Measurements from ENCODE around the gene TUBB4A.
A peak's percentile ranks its signal among the peaks of the same experiment; 100 is the strongest.
"Not testable (repeated sequence)": the region's sequence is repeated elsewhere in the genome, so short reads cannot be mapped to it uniquely, and the experiment has no call there.

Gene TUBB4A

GRCh38 chr19:6522712-6523111, 20.6 kb upstream of the TUBB4A start:
- DNase-seq = no peak

GRCh38 chr19:6521718-6522646, 19.9 kb upstream of the TUBB4A start:
- no peak for DNase-seq

GRCh38 chr19:6519289-6519688, 17.2 kb upstream of the TUBB4A start:
- no peak for DNase-seq

- peak; percentile 1 for DNase-seq
Measured at GRCh38 chr19:6518145-6518911, 16.2 kb upstream of the TUBB4A start.

- DNase-seq = peak; percentile 88
Measured at GRCh38 chr19:6516659-6517291, 14.7 kb upstream of the TUBB4A start.

GRCh38 chr19:6516018-6516658, 14.0 kb upstream of the TUBB4A start:
- DNase-seq = peak; percentile 94

GRCh38 chr19:6514926-6515544, 12.9 kb upstream of the TUBB4A start:
- no peak for DNase-seq

- DNase-seq = no peak
Measured at GRCh38 chr19:6514089-6514488, 12.0 kb upstream of the TUBB4A start.

GRCh38 chr19:6510618-6511017, 8.5 kb upstream of the TUBB4A start:
- no peak for DNase-seq

- no peak for DNase-seq
Measured at GRCh38 chr19:6509118-6509971, 7.2 kb upstream of the TUBB4A start.

GRCh38 chr19:6508028-6508771, 6.1 kb upstream of the TUBB4A start:
- not testable (repeated sequence) for DNase-seq

GRCh38 chr19:6503407-6504201, 1.5 kb upstream of the TUBB4A start:
- DNase-seq = no peak

GRCh38 chr19:6500837-6501739, 1.0 kb downstream of the TUBB4A start:
- no peak for DNase-seq

- DNase-seq = no peak
Measured at GRCh38 chr19:6499052-6499790, 2.9 kb downstream of the TUBB4A start.

GRCh38 chr19:6498294-6499036, 3.6 kb downstream of the TUBB4A start:
- peak; percentile 29 for DNase-seq

GRCh38 chr19:6495947-6496346, 6.2 kb downstream of the TUBB4A start:
- DNase-seq = no peak

- DNase-seq = no peak
Measured at GRCh38 chr19:6494438-6495036, 7.6 kb downstream of the TUBB4A start.
